OCI-LY1 (cell line): ENCODE results near the gene GDF9.

Experiments used
- CTCF ChIP-seq: fragments of 200-600 bp; sonication (generic), shearing (Covaris generic); IDR thresholded peaks from 2 replicates; pipeline ENCODE4 v1.5.1; 2017; ENCODE audit warnings: mild to moderate bottlenecking, antibody characterized with exemption, low read length, moderate library complexity, mixed read lengths
- EZH2 ChIP-seq: fragments of 200-600 bp; sonication (generic), shearing (Covaris generic); IDR thresholded peaks from 2 replicates; pipeline ENCODE4 v1.8.0; 2017; ENCODE audit warnings: borderline replicate concordance, mixed run types, mild to moderate bottlenecking, antibody characterized with exemption, low read length, moderate library complexity, mixed read lengths

- no peak for TF ChIP-seq EZH2
- no peak for TF ChIP-seq CTCF
Observed at GRCh38 chr5:132850066-132850465, 16.2 kb downstream of the GDF9 start.
